GM18520 (cell line): ENCODE measurements around the gene UGT1A9.

Experiments used
- ATAC-seq: cut with Tn5 transposase; IDR thresholded peaks from one replicate; pipeline ENCODE4 v1.9.1; 2021; ENCODE audit not compliant: unreplicated experiment

The UGT1A9 gene

DNA sequence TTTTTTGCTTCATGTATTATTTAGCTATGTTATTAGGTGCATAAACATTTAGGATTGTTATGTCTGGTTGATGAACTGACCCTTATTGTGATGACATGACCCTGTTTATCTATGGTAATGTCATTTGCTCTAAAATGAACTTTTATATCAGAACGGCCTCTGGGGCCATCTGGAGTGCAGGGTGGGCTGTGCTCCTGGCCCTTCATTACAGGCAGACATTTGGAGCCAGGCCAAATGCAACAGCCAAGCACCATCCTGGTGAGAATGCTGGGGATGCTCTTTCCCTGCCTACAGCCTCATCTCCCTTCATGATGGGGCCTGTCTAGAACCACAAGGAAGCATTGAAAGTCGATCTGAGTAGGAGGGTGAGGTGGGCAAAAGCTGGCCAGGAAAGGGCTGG, 144.6 kb downstream of the UGT1A9 start:
- no peak for ATAC-seq

DNA sequence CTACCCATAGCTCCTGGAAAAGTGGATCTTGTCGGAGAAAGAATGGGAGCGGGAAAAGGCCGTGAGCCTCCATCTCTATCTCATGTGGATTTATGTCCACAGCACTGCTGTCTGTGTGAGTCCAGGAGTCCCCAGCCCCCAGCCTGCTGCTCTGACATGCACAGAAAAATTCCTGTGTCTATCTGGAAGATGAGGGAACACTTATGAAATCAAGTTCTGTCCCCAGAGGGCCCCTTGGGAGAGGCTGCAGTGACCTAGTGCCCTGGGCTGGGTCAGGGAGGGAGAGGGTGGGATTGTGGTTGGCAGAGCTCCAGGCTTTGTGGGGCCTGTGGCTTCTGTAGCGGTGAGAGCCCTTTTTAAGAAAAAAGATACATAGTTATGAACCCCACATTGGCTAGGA, 145.1 kb downstream of the UGT1A9 start:
- no peak for ATAC-seq

DNA sequence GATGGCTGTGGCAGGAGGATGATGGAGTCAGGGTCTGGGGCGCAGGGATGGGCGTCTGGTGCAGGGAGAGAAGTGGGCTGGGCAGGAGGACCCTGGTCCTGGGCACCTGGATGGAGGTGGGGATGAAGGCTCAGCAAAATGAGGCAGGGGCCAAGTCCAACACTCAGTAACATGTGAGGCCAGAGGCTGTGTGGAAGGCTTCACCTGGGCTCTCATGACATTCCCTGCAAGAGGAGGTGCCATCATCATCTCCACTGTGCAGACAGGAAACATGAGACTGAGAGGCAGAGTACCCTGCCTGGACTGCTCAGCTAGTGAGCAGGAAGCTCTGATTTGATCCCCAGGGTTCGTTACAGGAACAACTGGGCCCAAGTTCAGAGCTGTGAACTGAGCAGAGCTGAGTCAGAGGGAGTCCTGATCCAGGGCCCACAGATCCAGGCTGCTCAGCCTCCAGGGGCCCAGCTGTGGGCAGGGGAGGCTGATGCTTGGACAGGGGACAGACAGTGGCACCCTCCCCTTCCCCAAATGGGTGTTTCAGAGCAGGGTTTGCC, 145.7 kb downstream of the UGT1A9 start:
- no peak for ATAC-seq

DNA sequence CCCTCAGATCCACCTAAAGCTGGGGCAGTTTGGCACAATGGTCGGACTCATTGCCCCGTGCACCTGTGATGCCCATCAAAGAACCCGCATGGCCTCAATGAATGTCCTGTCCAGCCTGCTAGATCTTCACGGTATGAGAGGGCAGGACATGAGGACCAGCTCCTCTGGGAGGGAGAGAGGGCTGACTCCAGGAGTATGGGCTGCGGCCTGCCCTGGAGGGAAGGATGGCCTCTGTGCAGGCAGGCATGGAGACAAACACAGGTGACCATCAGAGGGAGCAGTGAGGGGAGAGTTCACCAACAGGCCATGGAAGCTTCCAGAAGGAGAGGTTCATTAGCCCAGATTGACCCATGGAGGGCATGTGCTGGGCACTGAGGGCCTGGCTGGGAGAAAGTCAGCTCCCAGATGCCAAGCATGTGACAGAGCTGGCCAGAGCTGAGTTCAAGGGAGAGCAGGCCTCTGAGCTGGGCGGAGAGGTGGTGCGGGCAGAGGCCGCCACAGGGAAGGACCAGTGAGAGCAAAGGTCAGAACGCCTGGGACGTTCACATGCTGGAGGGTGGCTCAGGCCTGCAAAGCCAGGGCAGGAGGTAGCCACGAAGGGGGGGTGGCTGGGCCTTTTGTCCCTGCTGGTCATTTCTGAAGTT, 146.4 kb downstream of the UGT1A9 start:
- ATAC-seq = no peak

DNA sequence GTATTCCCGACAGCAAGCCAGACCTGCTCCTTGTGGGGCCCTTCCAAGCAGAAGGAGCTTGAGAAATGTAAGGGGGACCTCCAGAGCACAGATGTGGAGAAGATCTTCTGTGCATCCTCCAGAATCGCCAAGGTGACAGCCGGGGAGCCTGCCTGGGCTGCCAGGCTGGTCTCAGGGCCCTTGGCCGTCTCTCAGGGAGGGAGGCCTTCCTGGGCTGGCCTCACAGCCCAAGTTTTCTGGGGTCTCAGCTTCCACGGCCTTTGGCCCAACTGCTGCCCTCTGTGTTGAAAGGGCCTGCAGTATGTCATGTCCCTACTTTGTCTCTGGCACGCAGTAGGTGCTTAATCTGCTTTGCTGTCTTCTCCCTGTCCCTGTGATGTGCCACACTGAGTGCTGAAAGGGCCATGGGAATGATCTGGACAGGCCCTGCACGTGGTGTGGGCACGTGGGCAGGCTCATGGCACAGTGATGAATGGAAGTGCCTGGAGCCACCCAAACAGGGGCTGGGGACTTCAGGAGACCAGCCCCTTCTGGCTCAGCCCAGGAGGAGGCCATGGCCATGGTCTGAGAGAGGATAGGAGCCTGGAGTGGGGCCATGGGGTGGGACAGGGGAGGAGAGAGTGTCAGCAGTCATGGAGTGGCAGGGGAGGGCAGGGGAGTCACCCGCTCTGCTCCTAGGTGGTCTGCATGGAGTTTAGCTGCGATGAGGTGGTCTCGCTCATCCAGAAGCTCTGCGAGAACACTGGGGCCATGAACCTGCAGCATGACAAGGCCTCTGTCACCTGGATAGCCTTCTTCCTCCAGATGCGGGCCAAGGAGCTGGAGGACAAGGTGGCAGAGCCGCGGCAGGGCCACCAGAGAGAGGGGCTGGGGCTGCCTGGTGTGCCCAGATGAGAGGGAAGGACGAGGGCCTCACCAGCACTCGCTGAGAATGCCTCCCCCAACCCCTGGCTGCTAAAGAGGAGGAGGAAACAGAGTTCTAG, 147.2 kb downstream of the UGT1A9 start:
- ATAC-seq = no peak

DNA sequence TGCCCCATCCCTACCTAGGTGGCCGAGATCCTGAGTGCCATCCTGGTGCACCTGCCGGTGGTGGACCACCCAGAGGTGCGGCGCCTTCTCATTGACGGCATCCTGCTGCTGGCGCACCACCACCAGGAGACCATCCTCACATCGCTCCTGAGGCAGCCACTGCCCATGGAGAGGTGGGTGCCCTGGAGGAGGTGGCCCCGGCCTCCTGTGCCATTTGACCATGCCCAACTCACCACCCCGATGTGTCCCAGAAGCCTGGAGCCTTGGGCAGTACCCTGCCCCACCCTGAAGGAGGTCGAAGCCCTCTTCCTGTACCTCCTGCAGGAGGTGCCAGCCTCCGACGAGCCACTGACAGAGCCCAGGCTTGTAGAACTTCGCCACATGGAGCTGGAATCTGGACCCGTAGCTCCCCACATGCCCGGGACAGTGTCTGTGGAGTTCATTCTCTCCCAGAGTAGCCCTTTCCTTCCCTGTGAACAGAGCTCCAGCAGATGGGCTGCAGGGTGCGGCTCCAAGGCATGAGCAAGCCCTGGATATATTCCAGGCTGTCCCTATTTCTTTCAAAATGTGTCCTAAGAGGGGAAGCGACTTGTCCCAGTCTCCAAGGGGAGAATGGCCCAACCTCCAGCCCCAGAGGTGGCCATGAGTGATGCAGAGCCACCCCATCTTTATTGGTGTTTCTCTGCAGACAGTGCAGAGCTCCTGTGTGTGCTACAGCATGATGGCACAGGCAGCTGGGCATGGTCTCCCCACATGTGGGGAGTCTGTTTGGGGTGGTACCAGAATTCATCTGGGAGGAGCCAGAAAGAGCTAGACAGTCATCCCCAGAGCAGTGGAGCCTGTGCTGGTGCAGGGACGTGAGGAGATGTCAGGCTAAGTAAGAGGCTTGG, 148.4 kb downstream of the UGT1A9 start:
- no peak for ATAC-seq

DNA sequence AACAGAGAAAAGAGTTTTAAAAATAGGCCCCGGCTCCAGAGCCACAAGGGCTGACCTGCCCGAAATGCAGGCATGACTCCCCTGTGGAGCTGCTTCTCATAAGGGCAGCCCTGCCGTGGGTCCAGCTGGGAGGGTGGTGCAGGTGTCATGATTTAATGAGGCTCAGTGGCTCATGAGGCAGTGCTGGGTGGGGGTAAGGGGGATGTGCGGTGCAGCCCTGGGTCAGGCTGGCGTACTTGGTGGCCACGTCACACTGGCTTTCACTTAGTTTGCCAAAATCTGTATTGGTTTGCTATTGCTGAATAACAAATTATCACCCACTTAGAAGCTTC, 149.0 kb downstream of the UGT1A9 start:
- ATAC-seq = no peak

DNA sequence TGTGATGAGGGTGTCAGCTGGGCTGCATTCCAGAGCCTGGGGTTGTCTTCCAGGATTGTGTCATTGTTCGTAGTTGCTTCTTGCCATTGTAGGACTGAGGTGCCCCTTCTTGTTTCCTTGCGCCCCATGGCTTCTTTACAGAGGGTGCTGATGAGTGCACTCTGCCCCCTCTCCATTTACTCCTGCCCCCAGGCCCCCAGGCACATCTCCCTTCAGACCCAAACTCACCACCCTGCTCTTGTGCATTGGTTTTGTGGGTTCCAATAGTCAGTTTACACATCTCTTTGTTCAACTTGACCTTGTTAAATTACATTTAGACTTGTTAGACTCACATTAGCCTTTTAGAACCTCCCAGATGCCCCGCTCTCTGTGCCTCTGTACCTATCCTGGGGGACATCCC, 149.5 kb downstream of the UGT1A9 start:
- no peak for ATAC-seq

DNA sequence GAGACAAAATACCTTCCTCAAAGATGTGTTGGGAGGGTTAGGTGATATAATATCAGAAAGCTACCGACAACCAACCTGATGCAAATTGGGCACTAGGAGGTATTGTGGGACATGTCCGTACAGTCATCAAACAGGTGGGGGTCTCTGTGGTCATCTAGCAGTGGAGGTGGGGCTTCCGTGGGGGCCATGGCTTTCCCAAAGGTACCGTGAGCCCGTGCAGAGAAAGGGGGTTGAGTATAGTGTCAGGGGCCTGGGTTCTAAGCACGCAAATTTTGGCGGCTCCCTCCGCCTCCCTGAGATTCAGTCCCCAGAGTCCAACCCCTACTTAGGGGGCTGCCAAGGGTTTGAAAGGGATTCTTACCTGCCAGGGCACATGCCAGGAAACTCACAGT, 150.0 kb downstream of the UGT1A9 start:
- no peak for ATAC-seq

DNA sequence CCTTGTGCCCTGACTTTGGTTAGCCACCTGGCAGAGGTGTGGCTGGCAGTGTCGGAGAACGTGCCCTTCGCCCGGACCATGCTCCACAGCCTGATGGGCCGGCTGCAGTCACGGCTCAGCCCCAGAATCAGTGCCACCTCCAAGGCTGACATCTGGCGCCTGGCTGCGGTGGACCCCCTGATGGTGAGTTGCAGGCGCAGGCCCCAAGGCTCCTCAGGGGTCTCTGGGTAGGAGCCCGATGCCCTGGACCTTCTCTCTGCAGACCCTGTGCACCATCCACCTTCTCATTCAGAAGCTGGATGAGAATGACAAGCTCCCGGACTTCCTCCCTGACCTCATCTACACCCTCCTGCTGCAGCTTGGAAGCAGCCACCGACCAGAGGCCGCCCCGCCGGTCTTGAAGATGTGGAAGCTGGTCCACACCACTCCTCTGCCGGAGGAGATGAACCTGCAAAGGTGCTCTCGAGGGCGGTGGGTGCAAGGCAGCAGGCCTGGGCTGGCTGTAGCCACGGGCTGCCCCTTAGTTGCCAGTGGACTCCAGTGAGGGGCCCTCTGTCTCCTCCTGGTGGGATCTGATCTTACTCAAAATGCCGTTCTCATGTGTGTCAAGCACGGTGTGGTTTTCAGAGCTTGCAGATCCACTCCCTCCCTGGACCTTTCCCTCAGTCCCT, 150.5 kb downstream of the UGT1A9 start:
- no peak for ATAC-seq
